ENCODE results near the gene ADARB2.

ADARB2 gene

DNA sequence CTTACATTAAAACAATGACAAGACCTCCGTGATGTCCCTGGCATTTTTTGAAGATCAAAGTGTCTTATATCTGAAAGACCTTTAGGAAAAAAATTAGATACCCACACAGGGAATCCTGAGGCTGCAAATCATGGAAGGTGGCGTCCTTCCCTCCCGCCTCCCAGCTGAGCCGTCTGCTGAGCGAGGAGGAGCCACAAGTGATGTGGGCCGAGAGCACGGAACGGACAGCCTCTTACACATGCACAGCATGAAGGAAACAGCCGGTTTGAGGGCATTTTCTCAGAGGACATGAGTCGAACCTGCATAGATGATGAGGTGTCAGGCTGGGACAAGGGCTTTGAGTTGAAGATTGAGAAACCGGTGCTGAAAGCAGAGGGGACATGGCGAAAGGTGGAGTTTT lies 163.3 kb downstream of the ADARB2 start:
- Histone ChIP-seq H3K9ac (no peak overlapping the region), H3K4me1 (ENCODE audit: low read depth, poor library complexity, severe bottlenecking) (no peaks in the 10 kb centered on the region), H3K4me3 (IDR thresholded peaks at IDR 0.05; ENCODE audit: insufficient read depth, low read depth, low read length) (no peak overlapping the region), H3K79me2 (ENCODE audit: insufficient read depth, low read depth) (no peaks in the 10 kb centered on the region), H3K36me3 (ENCODE audit: insufficient read depth) (no peaks in the 10 kb centered on the region), H3K4me2 (no peak overlapping the region), H2AFZ (ENCODE audit: low read depth) (no peak overlapping the region), H3K27ac (no peak overlapping the region), H3K27me3 (ENCODE audit: insufficient read depth, low read depth) (no peaks in the 10 kb centered on the region), H4K20me1 (ENCODE audit: insufficient read depth) (no peaks in the 10 kb centered on the region)
- no peak for TF ChIP-seq CTCF (conservative IDR thresholded peaks at IDR 0.05; ENCODE audit: low read depth, low read length)

DNA sequence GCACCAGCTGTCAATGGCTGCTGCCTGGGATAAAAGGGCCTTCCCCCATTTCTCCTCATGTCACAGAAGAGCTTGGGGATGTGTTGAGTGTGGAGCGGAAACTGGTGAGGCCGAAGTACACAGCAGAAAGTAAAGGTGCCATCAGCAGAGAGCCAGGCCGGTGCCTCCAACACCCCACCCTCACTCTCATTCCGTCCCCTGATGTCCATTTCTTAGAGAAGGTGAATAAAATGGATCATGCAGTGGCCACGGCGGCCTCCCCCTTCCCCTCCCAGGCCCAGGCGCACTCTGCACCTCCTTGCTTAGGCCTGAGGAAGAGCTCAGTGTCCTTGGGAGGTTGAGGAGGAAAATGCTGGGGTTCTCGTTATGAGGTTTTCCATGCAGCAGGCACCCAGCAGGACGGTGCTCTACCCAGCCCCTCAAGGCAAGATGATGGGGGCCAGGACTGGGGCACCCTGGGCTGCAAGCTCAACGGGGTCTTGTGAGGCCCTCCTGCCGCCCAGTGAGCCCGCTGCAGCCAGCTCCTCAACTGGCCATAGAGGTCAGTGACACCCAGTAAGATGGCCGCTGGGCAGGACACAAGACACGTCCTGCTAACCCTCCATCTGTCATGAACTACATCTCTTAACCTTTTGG lies 163.9 kb downstream of the ADARB2 start:
- no peak overlapping the region for H3K27ac ChIP-seq
- no peaks in the 10 kb centered on the region for H4K20me1 ChIP-seq (ENCODE audit: insufficient read depth)
- no peak for TF ChIP-seq CTCF (conservative IDR thresholded peaks at IDR 0.05; ENCODE audit: low read depth, low read length)
- H3K4me1 ChIP-seq (ENCODE audit: low read depth, poor library complexity, severe bottlenecking): no peaks in the 10 kb centered on the region
- H3K9ac ChIP-seq: no peak overlapping the region
- no peak overlapping the region for H3K4me3 ChIP-seq (IDR thresholded peaks at IDR 0.05; ENCODE audit: insufficient read depth, low read depth, low read length)
- no peaks in the 10 kb centered on the region for H3K27me3 ChIP-seq (ENCODE audit: insufficient read depth, low read depth)
- no peaks in the 10 kb centered on the region for H3K36me3 ChIP-seq (ENCODE audit: insufficient read depth)
- H3K79me2 ChIP-seq (ENCODE audit: insufficient read depth, low read depth): no peaks in the 10 kb centered on the region
- no peak overlapping the region for H3K4me2 ChIP-seq
- no peak overlapping the region for H2AFZ ChIP-seq (ENCODE audit: low read depth)

- no peaks in the 10 kb centered on the region for H3K4me1 ChIP-seq (ENCODE audit: low read depth, poor library complexity, severe bottlenecking)
- no peak overlapping the region for H3K9ac ChIP-seq
- no peak for TF ChIP-seq CTCF (conservative IDR thresholded peaks at IDR 0.05; ENCODE audit: low read depth, low read length)
Observed at GRCh38 chr10:1572519-1573333, 164.6 kb downstream of the ADARB2 start.

DNA sequence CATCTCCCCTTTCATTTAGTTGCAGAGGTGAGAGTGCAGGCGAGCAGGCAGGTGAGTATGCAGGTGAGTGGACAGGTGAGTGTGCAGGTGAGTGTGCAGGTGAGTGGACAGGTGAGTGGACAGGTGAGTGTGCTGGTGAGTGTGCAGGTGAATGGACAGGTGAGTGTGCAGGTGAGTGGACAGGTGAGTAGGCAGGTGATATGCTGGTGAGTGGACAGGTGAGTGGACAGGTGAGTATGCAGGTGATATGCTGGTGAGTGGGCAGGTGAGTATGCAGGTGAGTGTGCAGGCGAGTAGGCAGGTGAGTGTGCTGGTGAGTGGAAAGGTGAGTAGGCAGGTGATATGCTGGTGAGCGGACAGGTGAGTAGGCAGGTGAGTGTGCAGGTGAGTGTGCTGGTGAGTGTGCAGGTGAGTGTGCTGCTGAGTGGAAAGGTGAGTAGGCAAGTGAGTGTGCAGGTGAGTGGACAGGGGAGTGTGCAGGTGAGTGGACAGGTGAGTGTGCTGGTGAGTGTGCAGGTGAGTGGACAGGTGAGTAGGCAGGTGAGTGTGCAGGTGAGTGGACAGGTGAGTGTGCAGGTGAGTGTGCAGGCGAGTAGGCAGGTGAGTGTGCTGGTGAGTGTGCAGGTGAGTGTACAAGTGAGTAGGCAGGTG lies 165.6 kb downstream of the ADARB2 start:
- no peak for TF ChIP-seq CTCF (conservative IDR thresholded peaks at IDR 0.05; ENCODE audit: low read depth, low read length)
- Histone ChIP-seq H3K4me3 (IDR thresholded peaks at IDR 0.05; ENCODE audit: insufficient read depth, low read depth, low read length) (no peak overlapping the region), H3K9ac (no peak overlapping the region), H3K27me3 (ENCODE audit: insufficient read depth, low read depth) (no peaks in the 10 kb centered on the region), H3K4me2 (no peak overlapping the region), H3K36me3 (ENCODE audit: insufficient read depth) (no peaks in the 10 kb centered on the region), H3K4me1 (ENCODE audit: low read depth, poor library complexity, severe bottlenecking) (no peaks in the 10 kb centered on the region), H3K79me2 (ENCODE audit: insufficient read depth, low read depth) (no peaks in the 10 kb centered on the region), H2AFZ (ENCODE audit: low read depth) (no peak overlapping the region), H4K20me1 (ENCODE audit: insufficient read depth) (no peaks in the 10 kb centered on the region), H3K27ac (no peak overlapping the region)

More at GRCh38 chr10:1572519-1573333, 164.6 kb downstream of the ADARB2 start:
- H3K79me2 ChIP-seq (ENCODE audit: insufficient read depth, low read depth): no peaks in the 10 kb centered on the region
- no peak overlapping the region for H2AFZ ChIP-seq (ENCODE audit: low read depth)
- H3K4me3 ChIP-seq (IDR thresholded peaks at IDR 0.05; ENCODE audit: insufficient read depth, low read depth, low read length): no peak overlapping the region
- no peaks in the 10 kb centered on the region for H3K36me3 ChIP-seq (ENCODE audit: insufficient read depth)
- H3K27ac ChIP-seq: no peak overlapping the region
- no peaks in the 10 kb centered on the region for H4K20me1 ChIP-seq (ENCODE audit: insufficient read depth)
- no peak overlapping the region for H3K4me2 ChIP-seq
- no peaks in the 10 kb centered on the region for H3K27me3 ChIP-seq (ENCODE audit: insufficient read depth, low read depth)
